ENCODE data around the gene HMGB2.
A peak's percentile ranks its signal among the peaks of the same experiment; 100 is the strongest.

The HMGB2 gene

DNA sequence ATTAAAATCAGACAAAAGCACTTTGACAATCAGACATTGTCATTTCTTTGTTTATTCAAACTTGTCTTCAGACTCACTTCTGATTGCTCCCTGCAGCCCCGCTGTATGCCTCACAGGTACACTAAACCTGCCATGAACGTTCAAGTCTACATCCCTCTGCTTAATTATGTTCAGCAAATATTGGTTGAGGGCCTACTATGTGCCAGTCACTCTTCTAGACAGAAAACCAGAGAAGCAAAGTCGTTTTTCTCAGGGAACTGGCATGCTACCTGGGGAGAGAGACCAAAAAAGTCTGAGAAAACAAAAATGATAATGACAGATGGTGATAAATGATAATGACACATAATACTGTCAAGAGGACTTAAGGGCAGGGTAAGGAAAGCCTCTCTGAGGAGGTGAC lies 19.4 kb downstream of the HMGB2 start:
- TF ChIP-seq, protein P1, sequence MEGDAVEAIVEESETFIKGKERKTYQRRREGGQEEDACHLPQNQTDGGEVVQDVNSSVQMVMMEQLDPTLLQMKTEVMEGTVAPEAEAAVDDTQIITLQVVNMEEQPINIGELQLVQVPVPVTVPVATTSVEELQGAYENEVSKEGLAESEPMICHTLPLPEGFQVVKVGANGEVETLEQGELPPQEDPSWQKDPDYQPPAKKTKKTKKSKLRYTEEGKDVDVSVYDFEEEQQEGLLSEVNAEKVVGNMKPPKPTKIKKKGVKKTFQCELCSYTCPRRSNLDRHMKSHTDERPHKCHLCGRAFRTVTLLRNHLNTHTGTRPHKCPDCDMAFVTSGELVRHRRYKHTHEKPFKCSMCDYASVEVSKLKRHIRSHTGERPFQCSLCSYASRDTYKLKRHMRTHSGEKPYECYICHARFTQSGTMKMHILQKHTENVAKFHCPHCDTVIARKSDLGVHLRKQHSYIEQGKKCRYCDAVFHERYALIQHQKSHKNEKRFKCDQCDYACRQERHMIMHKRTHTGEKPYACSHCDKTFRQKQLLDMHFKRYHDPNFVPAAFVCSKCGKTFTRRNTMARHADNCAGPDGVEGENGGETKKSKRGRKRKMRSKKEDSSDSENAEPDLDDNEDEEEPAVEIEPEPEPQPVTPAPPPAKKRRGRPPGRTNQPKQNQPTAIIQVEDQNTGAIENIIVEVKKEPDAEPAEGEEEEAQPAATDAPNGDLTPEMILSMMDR (conservative IDR thresholded peaks at IDR 0.05; ENCODE audit: low read depth, low read length), result no peak
- no peak overlapping the region for H3K9ac ChIP-seq
- no peaks in the 10 kb centered on the region for H4K20me1 ChIP-seq (ENCODE audit: insufficient read depth)
- peaks cover 13% of the 10 kb centered on the region for H3K4me1 ChIP-seq (ENCODE audit: low read depth, poor library complexity, severe bottlenecking)
- no peak overlapping the region for H3K4me2 ChIP-seq
- H3K4me3 ChIP-seq (IDR thresholded peaks at IDR 0.05; ENCODE audit: insufficient read depth, low read depth, low read length), result no peak overlapping the region
- no peaks in the 10 kb centered on the region for H3K27me3 ChIP-seq (ENCODE audit: insufficient read depth, low read depth)
- H3K79me2 ChIP-seq (ENCODE audit: insufficient read depth, low read depth), result no peaks in the 10 kb centered on the region
- no peak overlapping the region for H2AFZ ChIP-seq (ENCODE audit: low read depth)
- no peaks in the 10 kb centered on the region for H3K36me3 ChIP-seq (ENCODE audit: insufficient read depth)
- H3K27ac ChIP-seq, result no peak overlapping the region

DNA sequence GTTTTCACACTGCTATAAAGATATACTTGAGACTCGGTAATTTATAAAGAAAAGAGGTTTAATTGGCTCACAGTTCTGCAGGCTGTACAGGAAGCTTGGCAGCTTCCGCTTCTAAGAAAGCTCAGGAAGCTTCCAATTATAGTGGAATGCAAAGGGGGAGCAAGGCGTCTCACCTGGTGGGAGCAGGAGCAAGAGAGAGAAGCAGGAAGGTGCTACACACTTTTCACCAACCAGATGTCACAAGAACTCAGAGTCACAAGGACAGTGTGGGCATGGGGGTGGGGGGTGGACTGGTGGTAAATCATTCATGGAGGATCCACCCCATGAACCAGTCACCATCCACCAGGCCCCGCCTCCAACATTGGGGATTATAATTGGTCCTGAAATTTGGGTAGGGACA lies 22.8 kb downstream of the HMGB2 start:
- H3K4me2 ChIP-seq, result no peak overlapping the region

DNA sequence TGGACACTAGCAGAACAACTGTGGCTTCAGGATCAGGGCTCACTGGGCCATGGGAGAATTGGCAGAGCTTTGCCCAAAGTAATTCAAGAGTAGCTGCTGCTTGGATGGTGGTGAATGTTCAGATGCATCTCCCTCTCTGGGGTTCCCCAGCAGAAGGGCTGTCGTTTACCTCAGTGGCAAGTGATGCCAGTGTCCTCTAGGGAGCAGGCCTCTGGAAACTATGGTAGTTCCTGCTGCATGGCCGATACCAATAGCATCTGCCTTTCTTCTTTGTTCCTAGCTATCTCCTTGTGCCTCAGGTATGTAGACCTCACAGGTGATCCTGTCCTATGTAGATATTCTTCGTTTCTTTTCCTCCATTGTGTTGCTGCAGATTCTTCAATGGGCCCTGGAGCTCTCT lies 26.4 kb downstream of the HMGB2 start:
- Histone ChIP-seq H2AFZ (ENCODE audit: low read depth) (no peak overlapping the region), H3K27ac (no peak overlapping the region), H3K4me1 (ENCODE audit: low read depth, poor library complexity, severe bottlenecking) (no peaks in the 10 kb centered on the region), H3K36me3 (ENCODE audit: insufficient read depth) (peaks cover 2% of the 10 kb centered on the region; the same call in 1 of the 2 replicates), H3K27me3 (ENCODE audit: insufficient read depth, low read depth) (no peaks in the 10 kb centered on the region), H3K4me2 (no peak overlapping the region), H3K79me2 (ENCODE audit: insufficient read depth, low read depth) (no peaks in the 10 kb centered on the region), H3K9ac (no peak overlapping the region), H4K20me1 (ENCODE audit: insufficient read depth) (no peaks in the 10 kb centered on the region), H3K4me3 (IDR thresholded peaks at IDR 0.05; ENCODE audit: insufficient read depth, low read depth, low read length) (no peak overlapping the region)
- TF ChIP-seq, protein P1 (conservative IDR thresholded peaks at IDR 0.05; ENCODE audit: low read depth, low read length), result no peak

More for the DNA sequence above, 22.8 kb downstream of the HMGB2 start:
- H3K79me2 ChIP-seq (ENCODE audit: insufficient read depth, low read depth), result no peaks in the 10 kb centered on the region
- H4K20me1 ChIP-seq (ENCODE audit: insufficient read depth), result no peaks in the 10 kb centered on the region
- TF ChIP-seq, protein P1 (conservative IDR thresholded peaks at IDR 0.05; ENCODE audit: low read depth, low read length), result no peak
- no peak overlapping the region for H2AFZ ChIP-seq (ENCODE audit: low read depth)
- no peaks in the 10 kb centered on the region for H3K4me1 ChIP-seq (ENCODE audit: low read depth, poor library complexity, severe bottlenecking)
- H3K9ac ChIP-seq, result no peak overlapping the region
- no peak overlapping the region for H3K4me3 ChIP-seq (IDR thresholded peaks at IDR 0.05; ENCODE audit: insufficient read depth, low read depth, low read length)
- no peaks in the 10 kb centered on the region for H3K27me3 ChIP-seq (ENCODE audit: insufficient read depth, low read depth)
- H3K36me3 ChIP-seq (ENCODE audit: insufficient read depth), result no peaks in the 10 kb centered on the region
- no peak overlapping the region for H3K27ac ChIP-seq

DNA sequence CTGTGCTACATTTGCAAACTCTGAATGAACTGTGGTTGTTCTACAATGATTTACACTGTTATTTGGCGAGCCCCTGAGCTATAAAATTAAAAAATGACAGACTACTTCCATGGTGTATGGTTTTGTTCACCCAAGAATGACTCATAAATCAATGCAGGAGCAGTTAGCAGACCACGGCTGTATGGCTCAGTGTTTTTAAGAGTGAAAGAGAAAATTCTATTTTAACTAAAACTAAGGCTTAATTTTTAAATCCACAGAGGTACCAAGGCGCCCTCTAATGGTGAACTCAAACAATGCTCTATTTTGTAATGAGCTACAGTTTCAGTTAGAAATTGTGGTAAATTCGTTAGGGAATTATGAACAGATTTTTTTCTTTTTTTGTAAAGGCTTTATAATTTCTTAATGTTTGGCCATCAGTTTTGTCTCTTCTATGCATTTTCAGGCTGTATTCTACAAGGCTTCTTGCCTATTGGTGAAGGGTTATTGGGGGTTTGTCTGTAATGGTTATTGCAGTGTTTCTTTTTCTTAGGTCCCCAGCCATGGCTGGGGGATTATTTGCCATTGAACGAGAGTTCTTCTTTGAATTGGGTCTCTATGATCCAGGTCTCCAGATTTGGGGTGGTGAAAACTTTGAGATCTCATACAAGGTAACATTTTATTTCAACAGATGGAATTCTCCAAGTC lies 32.5 kb downstream of the HMGB2 start:
- no peak overlapping the region for H2AFZ ChIP-seq (ENCODE audit: low read depth)
- H3K9ac ChIP-seq, result no peak overlapping the region
- H3K79me2 ChIP-seq (ENCODE audit: insufficient read depth, low read depth), result no peaks in the 10 kb centered on the region

More for the DNA sequence above, 32.5 kb downstream of the HMGB2 start:
- H3K4me1 ChIP-seq (ENCODE audit: low read depth, poor library complexity, severe bottlenecking), result peaks cover 10% of the 10 kb centered on the region
- peaks cover 2% of the 10 kb centered on the region; the same call in 1 of the 2 replicates for H3K36me3 ChIP-seq (ENCODE audit: insufficient read depth)
- H3K4me3 ChIP-seq (IDR thresholded peaks at IDR 0.05; ENCODE audit: insufficient read depth, low read depth, low read length), result no peak overlapping the region
- TF ChIP-seq, protein P1 (conservative IDR thresholded peaks at IDR 0.05; ENCODE audit: low read depth, low read length), result peak; percentile 94
- no peaks in the 10 kb centered on the region for H4K20me1 ChIP-seq (ENCODE audit: insufficient read depth)
- no peaks in the 10 kb centered on the region for H3K27me3 ChIP-seq (ENCODE audit: insufficient read depth, low read depth)
- H3K4me2 ChIP-seq, result no peak overlapping the region
- no peak overlapping the region for H3K27ac ChIP-seq

All from KMS-11 (cell line).